Measurements from ENCODE around the gene UTP14A.
"Not testable (repeated sequence)": the region's sequence is repeated elsewhere in the genome, so short reads cannot be mapped to it uniquely, and the experiment has no call there.

Gene UTP14A

GRCh38 chrX:129905787-129906580, at the start of gene UTP14A:
TSS of gene UTP14A (plus strand) at chrX:129906164. CDS start at chrX:129906211, 47 bp downstream.
- DNase-seq (ENCODE audit: low read depth in 2 of 2): peak; percentile 60 to 75

GRCh38 chrX:129859134-129859533, 46.8 kb upstream of the UTP14A start:
- DNase-seq (ENCODE audit: low read depth in 2 of 2): not testable (repeated sequence)

GRCh38 chrX:129866321-129866720, 39.6 kb upstream of the UTP14A start:
- DNase-seq (ENCODE audit: low read depth in 2 of 2): not testable (repeated sequence)

GRCh38 chrX:129872524-129872923, 33.4 kb upstream of the UTP14A start:
- no peak for DNase-seq (ENCODE audit: low read depth in 2 of 2)

- DNase-seq (ENCODE audit: low read depth in 2 of 2): no peak
Measured at GRCh38 chrX:129875669-129876068, 30.3 kb upstream of the UTP14A start.

- no peak for DNase-seq (ENCODE audit: low read depth in 2 of 2)
Measured at GRCh38 chrX:129876771-129877305, 29.1 kb upstream of the UTP14A start.

GRCh38 chrX:129877401-129877800, 28.6 kb upstream of the UTP14A start:
- no peak for DNase-seq (ENCODE audit: low read depth in 2 of 2)

GRCh38 chrX:129900054-129900453, 5.9 kb upstream of the UTP14A start:
- no peak for DNase-seq (ENCODE audit: low read depth in 2 of 2)

GRCh38 chrX:129908636-129909035, 2.7 kb downstream of the UTP14A start:
- DNase-seq (ENCODE audit: low read depth in 2 of 2): no peak

- peak; percentile 35 to 36 for DNase-seq (ENCODE audit: low read depth in 2 of 2)
Measured at GRCh38 chrX:129925305-129926092, 19.5 kb downstream of the UTP14A start.

- DNase-seq (ENCODE audit: low read depth in 2 of 2): no peak
Measured at GRCh38 chrX:129930941-129931410, 25.0 kb downstream of the UTP14A start.

GRCh38 chrX:129931411-129932015, 25.5 kb downstream of the UTP14A start:
- DNase-seq (ENCODE audit: low read depth in 2 of 2): peak; percentile 40 to 46

- peak; percentile 47 to 66 for DNase-seq (ENCODE audit: low read depth in 2 of 2)
Measured at GRCh38 chrX:129932016-129932820, 26.3 kb downstream of the UTP14A start.

- no peak for DNase-seq (ENCODE audit: low read depth in 2 of 2)
Measured at GRCh38 chrX:129932821-129933321, 26.9 kb downstream of the UTP14A start.

GRCh38 chrX:129933700-129934099, 27.7 kb downstream of the UTP14A start:
- no peak for DNase-seq (ENCODE audit: low read depth in 2 of 2)

GRCh38 chrX:129934461-129934860, 28.5 kb downstream of the UTP14A start:
- DNase-seq (ENCODE audit: low read depth in 2 of 2): no peak

- DNase-seq (ENCODE audit: low read depth in 2 of 2): no peak
Measured at GRCh38 chrX:129934952-129935351, 29.0 kb downstream of the UTP14A start.

- no peak for DNase-seq (ENCODE audit: low read depth in 2 of 2)
Measured at GRCh38 chrX:129938081-129938480, 32.1 kb downstream of the UTP14A start.

GRCh38 chrX:129939986-129940385, 34.0 kb downstream of the UTP14A start:
- DNase-seq (ENCODE audit: low read depth in 2 of 2): no peak

GRCh38 chrX:129940721-129941120, 34.8 kb downstream of the UTP14A start:
- DNase-seq (ENCODE audit: low read depth in 2 of 2): no peak

- no peak for DNase-seq (ENCODE audit: low read depth in 2 of 2)
Measured at GRCh38 chrX:129945131-129945530, 39.2 kb downstream of the UTP14A start.

Data from stimulated activated CD8-positive, alpha-beta memory T cell treated with anti-CD3 and anti-CD28 coated beads, Interleukin-2, amount 100 ng/mL, for 48 hours (primary cell).